AG20443 (cell line): ENCODE results near the gene TOMT.
A peak's percentile ranks its signal among the peaks of the same experiment; 100 is the strongest.
"Not testable (repeated sequence)": the region's sequence is repeated elsewhere in the genome, so short reads cannot be mapped to it uniquely, and the experiment has no call there.

Source experiments
- DNase-seq: peaks from one replicate; pipeline ENCODE4 v3.0.0; 2012; ENCODE audit warnings: low spot score, mixed read lengths

The TOMT gene

DNA sequence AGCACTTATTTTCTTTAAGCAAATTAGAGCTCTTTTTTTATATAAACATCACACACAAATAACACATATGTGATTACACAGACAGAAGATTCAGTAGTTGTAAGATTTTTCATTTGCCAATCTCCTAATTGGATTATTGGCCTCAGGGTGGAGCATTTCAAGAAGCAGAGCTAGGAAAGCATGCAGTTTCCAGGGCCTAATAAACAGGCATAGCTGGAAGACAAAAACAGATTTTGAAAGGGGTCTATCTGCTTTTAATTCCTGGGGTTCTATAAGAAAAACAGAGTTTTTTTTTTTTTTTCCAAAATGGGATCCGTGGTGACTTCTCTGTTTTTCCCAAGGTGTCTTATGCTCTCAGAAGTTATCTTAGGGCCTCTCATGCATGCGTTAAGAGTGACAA lies 22.2 kb downstream of the TOMT start:
- DNase-seq, result no peak

DNA sequence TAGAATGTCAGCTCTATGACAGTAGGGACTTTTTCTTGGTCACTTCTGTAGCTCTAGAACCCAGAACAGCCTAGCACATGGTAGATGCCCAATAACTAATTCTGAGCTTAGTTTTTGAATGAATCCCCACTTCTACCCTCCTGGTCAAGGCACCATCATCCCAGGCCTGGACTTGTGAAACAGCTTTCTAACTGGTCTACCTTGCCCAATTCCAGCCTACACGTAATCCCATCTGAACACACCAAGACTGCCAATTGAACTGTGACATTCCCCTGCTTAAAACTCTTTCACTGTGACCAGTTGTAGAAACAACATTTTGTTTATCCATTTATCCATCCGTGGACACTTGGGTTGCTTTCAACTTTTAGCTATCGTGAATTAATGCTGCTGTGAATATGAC lies 23.7 kb downstream of the TOMT start:
- DNase-seq, result no peak

DNA sequence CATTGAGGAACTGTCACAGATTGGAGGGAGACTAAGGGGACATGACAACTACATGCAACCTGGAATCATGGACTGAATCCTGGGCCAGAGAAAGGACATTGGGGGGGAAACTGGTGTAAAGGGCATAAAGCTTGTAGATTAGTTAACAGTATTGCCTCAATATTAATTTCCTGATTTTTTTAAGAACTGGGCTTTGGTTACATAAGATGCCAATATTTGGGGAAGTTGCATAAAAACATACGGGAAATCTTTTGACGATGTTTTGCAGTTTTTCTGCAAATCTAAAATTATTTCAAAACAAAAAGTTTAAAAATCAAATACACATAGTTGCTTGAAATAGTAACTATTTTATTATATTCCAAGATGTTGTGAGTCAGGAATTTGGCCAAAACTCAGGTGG lies 26.9 kb downstream of the TOMT start:
- DNase-seq, result no peak

DNA sequence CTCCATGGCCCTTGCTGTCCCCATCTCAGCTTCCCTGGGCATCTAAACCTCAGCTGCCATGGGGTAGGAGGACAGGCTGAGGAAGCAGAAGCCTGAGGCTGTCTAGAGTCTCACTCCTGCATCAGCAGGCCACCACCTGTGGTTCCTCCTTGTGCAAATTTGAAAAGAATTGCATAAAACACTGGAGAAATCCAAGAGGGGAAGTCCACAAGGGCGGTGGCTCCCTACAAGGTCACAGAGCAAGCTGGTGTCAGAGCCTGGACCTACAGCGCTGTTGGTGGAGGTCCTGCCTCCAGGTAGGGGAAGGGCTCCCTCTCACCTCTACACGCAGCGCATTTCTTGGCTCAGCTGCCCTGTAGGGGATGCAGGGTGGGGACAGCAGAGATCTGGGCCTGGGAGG lies 29.7 kb downstream of the TOMT start, which contains the start of gene FOLR3:
Gene FOLR3 (plus strand): TSS at position 253 of the 400 bp plus-strand sequence. CDS start 228 bp downstream, outside the sequence.
- not testable (repeated sequence) for DNase-seq

DNA sequence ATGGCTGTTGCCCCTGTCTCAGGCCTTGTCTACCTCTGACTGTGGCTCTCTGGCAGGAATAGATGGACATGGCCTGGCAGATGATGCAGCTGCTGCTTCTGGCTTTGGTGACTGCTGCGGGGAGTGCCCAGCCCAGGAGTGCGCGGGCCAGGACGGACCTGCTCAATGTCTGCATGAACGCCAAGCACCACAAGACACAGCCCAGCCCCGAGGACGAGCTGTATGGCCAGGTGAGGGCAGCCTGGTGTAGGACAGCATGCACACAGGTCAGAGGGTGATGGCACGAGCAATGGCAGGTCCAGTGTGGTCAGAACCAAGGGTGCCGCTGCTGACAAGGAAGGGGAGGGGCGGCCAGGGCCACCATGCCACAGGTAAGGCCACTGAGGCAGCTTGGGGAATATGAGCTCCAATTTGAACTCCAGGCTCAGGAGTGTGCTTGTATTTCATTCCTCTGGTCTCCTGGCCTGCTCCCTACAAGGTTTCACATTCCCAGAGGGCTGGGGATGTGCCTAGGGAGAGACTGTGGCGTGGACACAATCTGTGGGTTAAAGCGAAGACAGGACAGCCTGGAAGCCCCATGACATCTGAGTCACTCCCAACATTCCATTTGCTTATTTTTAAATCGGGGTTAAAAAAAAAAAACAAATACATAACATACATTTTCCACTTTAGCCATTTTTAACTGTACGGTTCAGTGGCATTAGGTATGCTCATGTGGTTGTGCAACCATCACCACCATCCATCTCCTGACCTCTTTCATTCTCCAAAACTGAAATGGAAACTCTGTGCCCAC lies 30.4 kb downstream of the TOMT start:
- DNase-seq, result no peak

DNA sequence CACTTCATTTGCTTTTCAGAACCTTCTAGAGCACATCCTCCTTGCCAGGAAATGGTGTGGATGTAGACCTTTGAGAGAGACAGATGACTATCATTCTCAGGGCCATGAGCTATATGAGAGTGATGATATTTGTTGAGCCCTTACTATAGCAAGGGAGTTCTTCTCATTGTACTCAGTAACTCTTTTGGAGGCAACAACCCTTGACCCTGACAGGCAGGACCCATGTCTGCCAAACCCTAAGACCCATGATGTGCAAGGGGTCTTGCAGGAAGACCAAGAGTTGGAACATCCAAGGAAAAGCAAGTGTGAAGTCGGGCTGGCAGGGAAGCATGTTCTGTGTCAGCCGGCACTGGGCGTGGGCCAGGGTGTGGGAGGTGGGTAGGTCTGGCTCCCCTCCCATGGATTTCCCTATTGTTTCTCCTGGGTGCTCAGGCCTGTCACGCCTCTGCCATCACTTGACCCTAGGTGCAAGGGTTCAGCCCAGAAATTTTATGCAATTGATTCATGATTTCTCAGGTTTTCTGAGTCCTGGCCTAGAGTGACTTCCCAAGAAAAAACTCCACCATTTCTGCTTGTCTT lies 31.0 kb downstream of the TOMT start:
- no peak for DNase-seq

DNA sequence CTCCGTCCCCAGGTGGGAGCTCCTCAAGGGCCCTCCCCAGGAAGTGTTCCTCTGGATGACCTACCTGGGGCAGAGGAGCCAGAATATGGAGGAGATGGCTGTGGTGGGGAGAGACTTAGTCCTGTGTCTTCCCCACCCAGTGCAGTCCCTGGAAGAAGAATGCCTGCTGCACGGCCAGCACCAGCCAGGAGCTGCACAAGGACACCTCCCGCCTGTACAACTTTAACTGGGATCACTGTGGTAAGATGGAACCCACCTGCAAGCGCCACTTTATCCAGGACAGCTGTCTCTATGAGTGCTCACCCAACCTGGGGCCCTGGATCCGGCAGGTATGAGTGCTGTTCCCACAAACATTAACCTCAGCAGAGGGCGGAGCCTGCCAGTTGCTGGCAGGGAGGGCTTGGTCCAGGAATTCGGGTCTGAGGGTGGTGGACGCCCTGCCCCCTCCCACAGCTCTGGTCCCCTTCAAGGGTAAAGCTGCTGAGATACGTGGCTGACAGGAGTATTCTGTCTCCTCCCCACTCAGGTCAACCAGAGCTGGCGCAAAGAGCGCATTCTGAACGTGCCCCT lies 33.2 kb downstream of the TOMT start:
- DNase-seq, result no peak

DNA sequence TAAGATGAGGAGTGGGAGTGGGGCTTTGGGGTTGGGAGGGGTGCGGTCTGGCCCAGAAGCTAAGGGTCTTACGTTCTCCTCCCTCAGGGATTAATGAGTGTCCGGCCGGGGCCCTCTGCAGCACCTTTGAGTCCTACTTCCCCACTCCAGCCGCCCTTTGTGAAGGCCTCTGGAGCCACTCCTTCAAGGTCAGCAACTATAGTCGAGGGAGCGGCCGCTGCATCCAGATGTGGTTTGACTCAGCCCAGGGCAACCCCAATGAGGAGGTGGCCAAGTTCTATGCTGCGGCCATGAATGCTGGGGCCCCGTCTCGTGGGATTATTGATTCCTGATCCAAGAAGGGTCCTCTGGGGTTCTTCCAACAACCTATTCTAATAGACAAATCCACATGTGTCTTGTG lies 33.8 kb downstream of the TOMT start:
- DNase-seq, result no peak

DNA sequence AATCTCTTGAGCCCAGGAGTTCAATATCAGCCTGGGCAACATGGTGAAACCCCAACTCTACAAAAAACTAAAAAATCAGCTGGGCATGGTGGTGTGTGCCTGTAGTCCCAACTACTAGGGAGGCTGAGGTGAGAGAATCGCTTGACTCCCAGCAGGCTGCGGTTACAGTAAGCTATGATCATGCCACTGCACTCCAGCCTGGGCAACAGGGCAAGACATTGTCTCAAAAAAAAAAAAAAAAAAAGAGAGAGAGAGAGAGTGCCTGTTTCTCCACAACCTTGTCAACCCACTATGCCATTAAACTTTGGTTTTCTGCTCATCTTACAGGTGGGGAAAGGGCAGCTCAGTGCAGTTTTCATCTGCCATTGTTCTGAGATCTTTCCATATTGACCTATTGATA lies 34.9 kb downstream of the TOMT start:
- no peak for DNase-seq

DNA sequence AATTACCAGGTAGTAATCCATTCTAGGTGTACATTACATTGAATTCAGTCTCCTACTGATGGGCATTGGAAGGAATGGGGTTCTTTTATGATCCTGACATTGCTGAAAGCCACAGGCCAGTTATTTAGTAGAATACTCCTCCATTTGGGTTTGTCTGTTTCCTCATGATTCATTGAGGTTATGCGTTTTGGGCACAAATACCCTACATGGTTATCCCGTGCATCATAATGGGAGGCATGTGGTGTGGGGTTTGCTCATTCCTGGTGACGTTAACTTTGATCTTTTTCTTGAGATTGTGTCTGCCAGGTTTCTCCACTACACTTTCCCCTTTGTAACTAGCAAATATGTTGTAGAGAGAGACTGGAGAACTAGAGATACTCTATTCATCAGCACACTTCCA lies 35.3 kb downstream of the TOMT start:
- DNase-seq, result peak; percentile 88

DNA sequence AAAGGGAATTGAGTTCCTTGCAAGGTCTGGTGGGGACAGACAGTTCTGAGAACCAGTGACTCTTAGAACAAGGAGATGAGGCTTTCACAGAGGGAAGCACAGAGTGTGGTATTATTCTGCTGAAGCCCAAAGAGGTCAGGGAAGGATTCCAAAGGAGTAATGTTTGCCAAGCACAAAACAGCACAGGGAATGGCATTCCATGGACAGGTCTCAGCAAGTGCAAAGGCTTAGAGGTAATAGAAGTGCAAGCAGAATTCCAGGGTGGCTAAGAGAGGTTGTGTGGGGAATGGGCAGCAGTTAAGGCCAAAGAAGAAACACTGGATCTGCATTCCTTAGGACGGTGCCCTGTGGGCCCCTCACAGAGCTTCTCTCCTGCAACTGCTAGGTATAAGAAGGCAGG lies 36.4 kb downstream of the TOMT start:
- DNase-seq, result not testable (repeated sequence)

DNA sequence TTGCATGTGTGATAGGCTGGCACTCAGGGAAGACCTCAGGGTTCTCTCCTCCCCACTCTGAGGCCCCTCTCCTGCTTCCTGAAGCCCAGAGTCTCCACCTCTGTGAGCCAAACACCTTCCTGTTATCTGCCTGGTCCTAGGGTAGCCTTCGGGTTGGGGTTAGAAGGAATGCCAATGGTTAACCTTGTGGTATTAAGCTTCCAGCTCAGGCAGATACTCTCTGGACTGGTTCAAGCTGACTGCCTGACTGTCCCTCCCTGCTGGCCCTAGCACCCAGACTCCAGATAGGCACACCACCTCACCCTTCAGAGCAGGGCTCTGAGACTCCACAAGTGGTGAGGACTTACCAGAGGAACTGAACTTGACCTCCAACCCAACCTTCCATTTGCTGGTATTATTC lies 36.8 kb downstream of the TOMT start:
- DNase-seq, result not testable (repeated sequence)

DNA sequence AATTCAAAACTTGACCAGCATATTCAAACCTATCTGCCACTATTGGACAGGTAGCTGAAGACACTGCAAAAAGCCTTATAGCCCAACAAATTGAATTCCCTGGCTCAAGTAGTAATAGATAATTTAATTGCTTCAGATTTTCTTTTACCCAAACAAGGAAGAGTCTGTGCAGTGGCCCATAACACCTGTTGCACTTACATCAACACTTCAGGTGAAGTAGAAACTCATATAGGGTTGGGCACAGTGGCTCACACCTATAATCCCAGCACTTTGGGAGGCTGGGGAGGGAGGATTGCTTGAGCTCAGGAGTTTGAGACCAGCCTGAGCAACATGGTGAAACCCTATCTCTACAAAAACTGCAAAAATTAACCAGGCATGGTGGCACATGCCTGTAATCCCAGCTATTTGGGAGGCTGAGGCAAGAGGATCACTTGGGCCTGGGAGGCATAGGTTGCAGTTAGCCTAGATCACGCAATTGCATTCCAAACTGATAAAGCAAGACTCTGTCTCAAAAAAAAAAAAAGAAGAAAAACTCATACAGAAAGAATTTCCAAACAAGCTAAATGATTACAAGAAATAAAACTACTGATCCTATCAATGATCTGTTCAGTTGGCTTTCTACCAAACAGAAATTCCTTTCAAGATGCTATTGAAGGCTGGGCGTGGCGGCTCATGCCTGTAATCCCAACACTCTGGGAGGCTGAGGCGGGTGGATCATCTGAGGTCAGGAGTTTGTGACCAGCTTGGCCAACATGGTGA lies 39.3 kb downstream of the TOMT start:
- peak; percentile 47 for DNase-seq

DNA sequence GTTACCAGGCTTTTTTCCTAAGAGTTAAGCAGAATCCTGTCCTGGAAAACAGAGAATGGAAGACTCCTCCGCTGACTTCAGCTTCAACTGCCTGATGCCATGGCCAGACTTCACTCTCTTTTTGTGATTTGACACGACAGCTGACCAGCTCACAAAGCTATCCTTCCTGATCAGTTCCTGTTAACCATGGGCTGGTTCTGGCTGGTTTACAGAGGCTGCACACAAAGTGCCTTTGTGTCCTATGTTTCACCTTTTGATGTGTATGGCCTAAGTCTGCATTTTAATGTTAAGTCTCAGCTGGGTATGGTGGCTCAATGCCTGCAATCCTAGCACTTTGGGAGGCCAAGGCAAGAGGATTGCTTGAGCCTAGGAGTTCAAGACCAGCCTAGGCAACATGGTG lies 40.9 kb downstream of the TOMT start:
- DNase-seq, result no peak

DNA sequence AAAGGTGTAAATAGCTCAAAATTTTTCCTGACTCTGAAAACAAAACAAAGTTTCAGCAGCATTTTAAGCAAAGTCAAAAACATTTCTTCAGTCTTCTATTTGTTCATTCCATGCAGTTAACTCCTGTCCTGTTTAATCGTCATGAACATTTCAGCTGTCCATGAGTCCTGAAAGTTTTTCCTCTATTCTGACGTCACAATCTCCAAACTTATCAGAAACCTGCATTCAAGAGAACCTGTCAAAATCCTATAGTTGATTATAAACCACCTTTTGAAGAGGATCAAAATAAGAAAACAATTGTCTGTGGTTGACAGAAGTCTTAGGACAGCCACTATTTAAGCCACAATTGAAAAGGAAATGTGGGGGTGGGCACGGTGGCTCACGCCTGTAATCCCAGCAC lies 45.2 kb downstream of the TOMT start:
- no peak for DNase-seq

DNA sequence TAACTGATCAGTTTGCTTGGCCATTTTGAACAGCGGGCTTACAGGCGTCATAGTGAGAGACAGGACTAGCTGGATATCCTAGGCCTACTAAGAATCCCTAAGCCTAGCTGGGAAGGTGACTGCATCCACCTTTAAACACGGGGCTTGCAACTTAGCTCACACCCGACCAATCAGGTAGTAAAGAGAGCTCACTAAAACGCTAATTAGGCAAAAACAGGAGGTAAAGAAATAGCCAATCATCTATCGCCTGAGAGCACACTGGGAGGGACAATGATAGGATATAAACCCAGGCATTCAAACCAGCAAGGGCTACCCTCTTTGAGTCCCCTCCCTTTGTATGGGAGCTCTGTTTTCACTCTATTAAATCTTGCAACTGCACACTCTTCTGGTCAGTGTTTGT lies 48.1 kb downstream of the TOMT start:
- not testable (repeated sequence) for DNase-seq

DNA sequence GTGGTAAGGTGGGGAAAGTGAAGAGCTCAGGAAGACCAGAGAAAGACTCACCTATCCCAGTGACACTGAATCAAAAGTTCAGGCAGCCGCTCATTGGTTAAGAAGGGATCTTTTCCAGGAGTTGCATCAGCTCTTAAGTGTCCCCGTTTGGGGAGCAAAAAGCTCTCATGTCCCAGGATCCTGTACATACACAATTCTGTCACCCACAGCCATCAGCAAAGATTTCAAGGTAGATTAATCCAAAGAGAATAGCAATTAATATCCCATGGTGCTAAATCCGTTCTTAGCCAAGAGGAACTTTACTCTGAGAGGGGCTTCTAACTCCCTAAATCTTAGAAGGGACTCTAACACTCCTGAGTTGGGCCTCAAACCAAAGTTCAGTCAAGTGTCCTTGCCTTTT lies 49.1 kb downstream of the TOMT start:
- DNase-seq, result no peak

DNA sequence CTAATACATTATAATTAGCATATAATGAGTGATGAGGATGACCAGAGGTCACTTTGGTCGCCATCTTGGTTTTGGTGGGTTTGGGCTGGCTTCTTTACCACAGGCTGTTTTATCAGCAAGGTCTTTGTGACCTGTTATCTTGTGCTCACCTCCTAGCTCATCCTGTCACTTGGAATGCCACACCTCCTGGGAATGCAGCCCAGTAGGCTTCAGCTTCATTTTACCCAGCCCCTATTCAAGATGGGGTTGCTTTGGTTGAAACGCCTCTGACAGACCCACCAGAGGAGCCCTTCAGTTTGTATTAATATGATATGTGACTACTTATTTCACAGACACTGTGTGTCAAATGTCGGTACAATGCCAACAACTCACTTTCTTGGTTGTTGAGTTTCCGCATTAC lies 50.0 kb downstream of the TOMT start:
- no peak for DNase-seq

DNA sequence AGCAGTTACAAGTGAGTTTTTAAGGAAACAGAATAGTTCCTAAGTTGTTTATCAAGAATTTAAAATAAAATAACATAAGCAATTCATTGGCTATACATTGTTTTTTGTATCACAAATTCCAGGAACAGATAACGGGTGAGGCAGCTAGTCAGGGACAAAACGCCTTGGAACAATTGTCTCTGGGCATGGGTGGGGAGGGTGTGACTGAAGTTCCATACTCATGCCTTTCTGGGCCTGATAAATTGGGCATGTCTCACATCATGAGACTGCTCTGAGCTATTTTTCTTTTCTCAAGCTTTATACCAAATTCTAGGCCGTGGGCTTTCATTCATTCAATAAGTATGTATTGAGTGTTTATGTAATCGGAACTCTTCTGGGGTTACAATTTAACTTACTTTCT lies 51.4 kb downstream of the TOMT start:
- DNase-seq, result peak; percentile 37
